HG03097 (cell line): ENCODE results near the gene KRI1.
"Not testable (repeated sequence)": the region's sequence is repeated elsewhere in the genome, so short reads cannot be mapped to it uniquely, and the experiment has no call there.

ENCODE experiments used
- ATAC-seq: cut with Tn5 transposase; IDR thresholded peaks from one replicate; pipeline ENCODE4 v1.9.1; 2021; ENCODE audit not compliant: unreplicated experiment, low FRiP score

KRI1 gene

DNA sequence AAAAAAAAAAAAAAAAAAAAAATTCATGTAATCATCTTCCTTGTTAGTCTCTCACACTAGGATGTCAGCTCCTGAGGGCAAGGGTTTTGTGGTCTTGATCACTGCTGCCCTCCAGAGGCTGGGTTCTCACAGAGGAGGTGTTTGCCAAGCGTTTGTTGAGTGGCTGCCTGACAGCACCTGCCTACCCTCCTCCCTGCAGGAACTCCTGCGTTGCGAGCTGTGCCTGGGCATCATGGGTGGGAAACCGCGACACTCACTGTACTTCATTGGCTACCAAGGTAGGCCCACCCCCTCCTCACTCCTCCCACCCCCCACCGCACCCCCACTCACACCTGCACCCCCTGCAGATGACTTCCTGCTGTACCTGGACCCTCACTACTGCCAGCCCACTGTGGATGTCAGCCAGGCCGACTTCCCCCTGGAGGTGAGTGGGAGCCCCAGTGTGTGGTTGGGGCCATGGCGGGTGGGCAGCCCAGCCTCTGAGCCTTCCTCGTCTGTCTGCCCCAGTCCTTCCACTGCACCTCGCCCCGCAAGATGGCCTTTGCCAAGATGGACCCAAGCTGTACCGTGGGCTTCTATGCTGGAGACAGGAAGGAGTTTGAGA is 14.0 kb downstream of the KRI1 start:
- no peak for ATAC-seq

DNA sequence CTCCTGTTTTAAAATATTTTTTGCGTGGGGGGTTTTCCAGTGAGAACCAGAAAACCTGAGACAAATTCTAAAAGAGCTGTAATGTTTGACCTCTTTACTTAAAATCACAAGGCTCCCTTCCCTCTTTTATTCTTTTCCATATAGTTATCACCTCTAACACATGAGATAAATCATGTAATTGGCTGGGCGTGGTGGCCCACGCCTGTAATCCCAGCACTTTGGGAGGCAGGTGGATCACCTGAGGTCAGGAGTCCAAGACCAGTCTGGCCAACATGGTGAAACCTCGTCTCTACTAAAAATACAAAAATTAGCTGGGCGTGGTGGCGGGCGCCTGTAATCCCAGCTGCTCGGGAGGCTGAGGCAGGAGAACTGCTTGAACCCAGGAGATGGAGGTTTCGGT is 14.8 kb downstream of the KRI1 start:
- not testable (repeated sequence) for ATAC-seq

DNA sequence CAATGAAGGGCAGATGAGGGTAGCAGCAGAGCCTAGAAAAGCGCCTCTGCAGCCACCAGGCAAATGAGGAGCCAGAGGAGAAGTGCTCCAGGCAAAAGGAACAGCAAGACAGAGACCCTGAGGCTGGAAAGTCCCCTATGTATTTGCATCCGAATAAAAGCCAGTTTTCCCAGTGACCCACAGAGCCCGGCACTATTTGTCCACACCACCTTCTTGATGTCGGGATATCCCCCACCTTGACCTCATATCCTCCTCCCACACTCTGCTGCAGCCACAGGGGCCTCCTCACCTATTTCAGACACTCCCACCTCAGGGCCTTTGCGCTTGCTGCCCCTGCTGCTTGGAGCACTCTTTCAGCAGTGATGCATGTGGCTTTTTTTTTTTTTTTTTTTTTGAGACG is 15.5 kb downstream of the KRI1 start:
- no peak for ATAC-seq

- ATAC-seq, result no peak
Observed at GRCh38 chr19:10549733-10550132, 16.1 kb downstream of the KRI1 start.

DNA sequence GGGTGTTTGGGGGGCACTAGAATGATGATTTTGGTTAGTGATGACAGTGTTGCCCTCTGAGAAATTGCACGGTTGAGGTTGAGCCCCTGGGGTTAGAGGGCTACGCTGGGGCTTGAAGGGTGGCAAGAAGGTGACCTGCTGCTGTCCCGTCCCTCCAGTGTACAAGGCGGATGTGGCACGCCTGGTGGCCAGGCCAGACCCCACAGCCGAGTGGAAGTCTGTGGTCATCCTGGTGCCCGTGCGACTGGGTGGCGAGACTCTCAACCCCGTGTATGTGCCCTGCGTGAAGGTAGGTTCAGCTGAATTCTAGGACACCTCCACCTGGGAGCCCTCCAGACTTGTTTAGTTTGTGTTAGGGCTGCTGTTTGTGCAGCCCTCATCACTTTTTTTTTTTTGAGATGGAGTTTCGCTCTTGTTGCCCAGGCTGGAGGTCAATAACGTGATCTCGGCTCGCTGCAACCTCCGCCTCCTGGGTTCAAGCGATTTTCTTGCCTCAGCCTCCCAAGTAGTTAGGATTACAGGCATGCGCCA is 17.0 kb downstream of the KRI1 start:
- no peak for ATAC-seq

- no peak for ATAC-seq
Observed at GRCh38 chr19:10546817-10547216, 19.0 kb downstream of the KRI1 start.

DNA sequence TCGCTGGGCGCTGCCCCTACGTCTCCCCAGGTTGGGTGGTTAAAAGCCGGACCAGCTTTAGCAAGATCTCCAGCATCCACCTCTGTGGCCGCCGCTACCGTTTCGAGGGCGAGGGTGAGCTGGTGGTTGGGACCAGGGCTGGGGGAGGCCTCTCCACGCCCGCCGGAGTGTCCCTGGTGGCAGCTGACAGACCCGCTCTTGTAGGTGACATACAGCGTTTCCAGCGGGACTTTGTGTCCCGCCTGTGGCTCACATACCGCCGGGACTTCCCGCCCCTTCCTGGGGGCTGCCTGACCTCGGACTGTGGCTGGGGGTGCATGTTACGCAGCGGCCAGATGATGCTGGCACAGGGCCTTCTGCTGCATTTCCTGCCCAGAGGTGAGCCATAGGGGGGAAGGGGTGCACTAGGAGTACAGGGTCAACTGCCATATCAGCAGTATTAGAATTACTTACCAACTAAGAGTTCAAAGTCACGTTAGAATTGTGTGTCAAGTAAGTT is 21.0 kb downstream of the KRI1 start:
- ATAC-seq, result no peak

DNA sequence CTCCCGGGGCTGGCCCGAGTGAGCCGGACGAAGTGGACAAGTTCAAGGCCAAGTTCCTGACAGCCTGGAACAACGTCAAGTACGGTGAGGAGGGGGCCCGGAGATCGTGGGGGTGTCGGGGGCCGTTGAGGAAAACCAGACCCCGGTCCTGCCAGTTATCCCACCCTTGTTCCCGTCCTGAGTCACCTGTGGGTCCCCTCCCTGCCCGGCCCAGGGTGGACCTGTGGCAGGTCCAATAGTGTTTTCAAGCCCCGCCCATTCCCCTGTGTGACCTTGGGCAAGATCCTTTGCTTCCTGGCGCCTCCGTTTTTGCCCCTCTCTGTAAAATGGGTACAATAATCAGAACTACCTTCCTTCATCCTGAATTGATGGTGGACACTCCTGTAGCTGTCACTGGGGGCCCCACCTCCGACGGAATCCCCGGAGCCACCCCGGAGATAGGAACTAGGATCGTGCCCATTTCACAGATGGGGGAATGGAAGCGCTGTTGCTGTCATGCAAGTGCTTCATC is 21.5 kb downstream of the KRI1 start:
- ATAC-seq, result no peak

- no peak for ATAC-seq
Observed at GRCh38 chr19:10543420-10544241, 22.2 kb downstream of the KRI1 start, which contains the start of gene ATG4D. TSS of gene ATG4D (plus strand) at chr19:10543904. CDS start at chr19:10544091, 187 bp downstream.

DNA sequence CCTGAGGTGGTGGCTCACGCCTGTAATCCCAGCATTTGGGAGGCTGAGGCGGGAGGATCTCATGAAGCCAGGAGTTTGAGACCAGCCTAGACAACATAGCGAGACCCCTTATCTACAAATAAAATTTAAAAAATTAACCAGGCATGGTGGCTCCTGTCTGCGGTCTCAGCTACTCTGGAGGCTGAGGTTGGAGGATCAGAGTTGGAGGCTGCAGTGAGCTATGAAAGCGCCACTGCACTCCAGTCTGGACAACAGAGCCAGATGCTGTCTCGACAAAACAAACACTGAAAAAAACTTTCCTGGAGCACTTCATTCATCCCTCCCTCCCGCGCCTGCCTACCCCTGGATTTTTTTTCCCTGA is 22.8 kb downstream of the KRI1 start:
- no peak for ATAC-seq

DNA sequence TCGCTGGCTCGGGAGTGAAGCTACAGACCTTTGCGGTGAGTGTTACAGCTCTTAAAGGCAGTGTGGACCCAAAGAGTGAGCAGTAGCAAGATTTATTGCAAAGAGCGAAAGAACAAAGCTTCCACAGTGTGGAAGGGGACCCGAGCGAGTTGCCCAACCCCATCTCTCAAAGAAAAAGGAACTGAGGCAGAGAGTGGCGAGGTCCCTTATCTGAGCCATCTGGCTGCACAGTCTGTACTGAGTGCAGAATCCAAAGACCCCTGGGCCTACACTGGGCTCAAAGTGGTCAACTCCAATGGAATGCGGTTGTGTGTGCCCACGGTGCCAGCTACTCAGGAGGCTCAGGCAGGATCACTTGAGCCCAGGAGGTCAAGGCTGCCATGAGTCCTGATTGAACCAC is 26.8 kb downstream of the KRI1 start:
- ATAC-seq, result not testable (repeated sequence)

DNA sequence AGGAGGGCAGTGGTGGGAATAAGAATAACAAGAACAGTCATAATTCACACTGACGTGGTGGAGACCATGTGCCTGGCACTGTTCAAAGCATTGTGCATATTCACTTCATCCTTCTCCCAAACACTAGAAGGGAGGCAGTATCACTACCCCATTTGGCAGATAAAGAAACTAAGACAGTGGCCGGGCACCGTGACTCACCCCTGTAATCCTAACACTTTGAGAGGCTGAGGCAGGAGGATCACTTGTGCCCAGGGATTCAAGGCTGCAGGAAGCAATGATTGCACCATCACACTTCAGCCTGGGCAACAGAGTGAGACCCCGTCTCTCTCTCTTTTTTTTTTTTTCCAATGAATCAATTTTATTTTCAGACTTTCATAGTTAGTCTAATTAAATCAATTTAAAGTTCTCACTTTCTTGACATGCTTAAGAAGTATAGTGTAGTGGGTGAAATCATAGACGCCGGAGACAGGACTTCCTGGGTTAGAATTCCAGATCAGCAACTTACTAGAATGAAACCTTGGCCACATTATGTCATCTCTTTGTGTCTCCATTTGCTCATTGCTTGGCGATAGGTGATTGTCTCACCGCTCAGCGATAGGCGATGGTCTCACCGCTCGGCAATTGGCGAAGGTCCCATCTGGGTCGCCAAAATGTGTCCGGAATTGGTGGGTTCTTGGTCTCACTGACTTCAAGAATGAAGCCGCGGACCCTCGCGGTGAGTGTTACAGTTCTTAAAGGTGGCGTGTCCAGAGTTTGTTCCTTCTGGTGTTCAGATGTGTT is 27.4 kb downstream of the KRI1 start:
- ATAC-seq, result no peak

DNA sequence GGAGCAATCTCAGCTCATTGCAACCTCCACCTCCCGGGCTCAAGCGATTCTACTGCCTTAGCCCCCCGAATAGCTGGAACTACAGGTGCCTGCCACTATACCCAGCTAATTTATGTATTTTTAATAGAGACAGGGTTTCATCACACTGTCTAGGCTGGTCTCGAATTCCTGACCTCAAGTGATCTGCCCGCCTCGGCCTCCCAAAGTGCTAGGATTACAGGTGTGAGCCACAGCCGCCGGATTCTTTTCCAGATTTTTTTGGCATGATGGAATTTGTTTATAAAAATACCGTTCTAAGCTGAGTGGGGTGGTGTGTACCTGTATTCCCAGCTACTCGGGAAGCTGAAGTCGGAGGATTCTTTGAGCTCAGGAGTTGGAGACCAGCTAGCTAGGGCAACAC is 28.1 kb downstream of the KRI1 start:
- no peak for ATAC-seq

DNA sequence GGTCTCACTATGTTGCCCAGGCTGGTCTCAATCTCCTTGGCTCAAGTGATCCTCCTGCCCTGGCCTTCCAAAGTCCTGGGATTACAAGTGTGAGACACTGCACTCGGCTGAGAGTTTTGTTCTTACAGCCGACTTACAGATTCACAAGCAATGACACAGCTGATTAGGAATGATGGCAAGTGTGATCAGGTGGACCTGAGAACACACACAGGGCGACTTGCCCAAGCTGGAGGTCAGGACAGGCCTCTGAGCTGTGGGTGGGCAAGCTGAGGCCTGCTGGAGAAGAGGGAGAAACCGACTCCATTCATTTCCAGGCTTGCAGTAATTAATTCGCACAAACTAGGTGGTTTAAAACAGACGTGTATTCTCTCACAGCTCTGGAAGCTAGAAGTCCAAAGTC is 30.2 kb downstream of the KRI1 start:
- ATAC-seq, result no peak

DNA sequence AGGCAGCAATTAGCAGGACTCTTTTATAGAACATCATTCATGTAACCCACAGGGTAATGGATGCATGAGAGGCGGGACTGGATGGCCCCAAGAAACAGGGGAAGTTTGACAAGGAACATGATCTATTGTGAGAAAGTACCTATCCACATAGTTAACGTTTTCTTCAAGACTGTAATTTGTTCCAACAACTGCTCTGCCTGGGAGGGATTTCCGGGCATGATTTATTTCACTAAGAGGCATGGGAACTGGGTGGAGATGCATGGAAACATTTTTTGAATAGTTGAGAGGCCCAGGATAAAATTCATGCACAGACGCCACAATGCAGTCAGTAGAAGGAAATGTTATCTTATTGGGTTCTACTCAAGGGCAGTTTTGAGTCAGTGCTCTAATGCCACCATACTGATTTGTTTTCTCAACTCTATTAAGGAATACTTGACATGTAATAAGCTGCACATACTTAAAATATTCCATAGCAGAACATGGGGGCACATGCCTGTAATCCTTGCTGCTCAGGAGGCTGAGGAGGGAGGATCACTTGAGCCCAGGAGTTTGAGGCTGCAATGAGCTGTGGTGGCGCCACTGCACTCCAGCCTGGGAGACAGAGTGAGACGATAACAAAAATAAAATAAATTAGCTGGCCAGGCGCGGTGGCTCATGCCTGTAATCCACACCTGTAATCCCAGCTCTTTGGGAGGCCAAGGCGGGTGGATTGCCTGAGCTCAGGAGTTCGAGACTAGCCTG is 32.0 kb downstream of the KRI1 start:
- ATAC-seq, result no peak

DNA sequence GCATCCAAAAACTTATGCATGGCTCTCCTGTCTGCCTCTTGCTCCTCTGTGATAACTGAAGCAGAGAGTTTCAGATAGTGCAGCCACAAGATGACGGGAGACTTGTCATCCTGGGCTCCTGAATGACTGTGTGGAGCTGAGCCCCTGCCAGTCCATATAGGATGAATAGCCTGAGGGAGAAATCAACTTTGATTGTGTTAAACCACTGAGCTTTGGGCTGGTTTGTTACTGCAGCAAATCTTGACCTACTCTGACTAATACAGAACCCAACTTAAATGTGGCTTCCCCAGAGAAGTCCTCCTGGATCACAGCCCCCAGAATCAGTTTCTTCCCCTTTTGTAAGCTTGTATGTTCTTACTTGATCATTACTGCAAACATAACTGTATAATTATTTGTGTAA is 33.4 kb downstream of the KRI1 start:
- no peak for ATAC-seq

- not testable (repeated sequence) for ATAC-seq
Observed at GRCh38 chr19:10526887-10527286, 38.9 kb downstream of the KRI1 start.

DNA sequence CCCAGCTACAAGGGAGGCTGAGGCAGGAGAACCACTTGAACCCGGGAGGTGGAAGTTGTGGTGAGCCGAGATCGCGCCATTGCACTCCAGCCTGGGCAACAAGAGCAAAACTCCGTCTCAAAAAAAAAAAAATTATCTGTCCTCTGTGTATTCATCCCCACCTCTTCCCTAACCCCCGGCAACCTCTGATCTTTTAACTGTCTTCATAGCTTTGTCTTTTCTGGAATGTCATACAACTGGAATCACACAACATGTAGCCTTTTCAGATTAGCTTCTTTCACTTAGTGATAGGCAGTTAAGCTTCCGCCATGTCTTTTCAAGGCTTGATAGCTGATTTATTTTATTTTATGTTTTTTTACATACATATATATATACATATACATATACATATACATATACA is 40.2 kb downstream of the KRI1 start:
- no peak for ATAC-seq

GRCh38 chr19:10523135-10523636 is 42.6 kb downstream of the KRI1 start:
- ATAC-seq, result no peak
